HEK293 (cell line): ENCODE measurements around the gene SOX2.
A peak's percentile ranks its signal among the peaks of the same experiment; 100 is the strongest.

Source experiments
- ATF2 ChIP-seq: fragments of 450-650 bp; formaldehyde crosslinking; IDR thresholded peaks from 2 replicates; pipeline ENCODE4 v1.5.1; 2016; ENCODE audit warnings: missing biosample characterization, missing genetic modification characterization, low read depth
- CTCF ChIP-seq: fragments of 450-650 bp; formaldehyde crosslinking; IDR thresholded peaks from 2 replicates; pipeline ENCODE4 v1.5.1; 2016; ENCODE audit warnings: missing biosample characterization, missing genetic modification characterization
- GLIS2 ChIP-seq: fragments of 450-650 bp; formaldehyde crosslinking; IDR thresholded peaks from 2 replicates; pipeline ENCODE4 v1.5.1; 2016; ENCODE audit warnings: missing biosample characterization, missing genetic modification characterization
- KLF17 ChIP-seq: fragments of 450-650 bp; formaldehyde crosslinking; IDR thresholded peaks from 2 replicates; pipeline ENCODE4 v1.5.1; 2016; ENCODE audit warnings: missing biosample characterization, missing genetic modification characterization
- MEIS1 ChIP-seq: sonication (generic); formaldehyde crosslinking; IDR thresholded peaks from 2 replicates; pipeline ENCODE4 v1.8.1; 2022; ENCODE audit warnings: missing genetic modification reagents, mild to moderate bottlenecking, borderline replicate concordance
- PRDM6 ChIP-seq: fragments of 450-650 bp; formaldehyde crosslinking; IDR thresholded peaks from 2 replicates; pipeline ENCODE4 v1.5.1; 2017; ENCODE audit warnings: missing biosample characterization, missing genetic modification characterization
- ZBTB1 ChIP-seq: fragments of 450-650 bp; formaldehyde crosslinking; IDR thresholded peaks from 2 replicates; pipeline ENCODE4 v1.5.1; 2016; ENCODE audit warnings: missing biosample characterization, missing genetic modification characterization
- ZBTB17 ChIP-seq: fragments of 450-650 bp; formaldehyde crosslinking; IDR thresholded peaks from 2 replicates; pipeline ENCODE4 v1.5.1; 2016; ENCODE audit warnings: missing biosample characterization, missing genetic modification characterization
- ZNF223 ChIP-seq: fragments of 450-650 bp; formaldehyde crosslinking; IDR thresholded peaks from 2 replicates; pipeline ENCODE4 v1.5.1; 2016; ENCODE audit warnings: missing biosample characterization, missing genetic modification characterization

- TF ChIP-seq GLIS2 (tag by site-specific recombination) (no peak), CTCF (tag by site-specific recombination) (peak; percentile 60), PRDM6 (no peak), KLF17 (tag by site-specific recombination) (no peak), ZBTB17 (no peak), ZBTB1 (tag by site-specific recombination) (no peak), ZNF223 (tag by site-specific recombination) (no peak), ATF2 (tag by site-specific recombination) (no peak), MEIS1 (no peak)
These were observed 2.0 kb upstream of the SOX2 start for GRCh38 chr3:181709537-181710279.
